ENCODE results near the gene ZFHX3. TPM values are rescaled to one million over a fixed set of nuclear protein-coding genes. Genes with fewer than 3 reads are reported as not detected.

Gene ZFHX3
- total and polyA plus RNA-seq, 2 of the 8 experiments (the other 6 are each of a cell fraction or from before 2014, with no cell fraction given), result 0.08 to 0.99 TPM

GRCh38 chr16:72783716-72784318, 264.1 kb downstream of the ZFHX3 start:
- POLR2A ChIA-PET (ENCODE audit: partially characterized antibody), result no interaction called here
- Histone ChIP-seq H2BK120ac (replicated peaks; ENCODE audit: low read depth, low read length) (no peak overlapping the region), H4K8ac (ENCODE audit: extremely low read depth, insufficient read depth, low read length) (no peak overlapping the region), H3K4me3 (ENCODE audit: extremely low read depth in 1 of 4, insufficient read depth in 2 of 4, low read depth in 3 of 4, low read length in 4 of 4) (no peak overlapping the region), H2AK5ac (ENCODE audit: low read depth, low read length) (no peak overlapping the region), H3K9ac (replicated peaks in 1 of 4; ENCODE audit: extremely low read depth in 1 of 4, low read depth in 3 of 4, low read length in 3 of 4) (no peak overlapping the region), H3K4me2 (ENCODE audit: insufficient read depth in 1 of 2, low read depth in 2 of 2, low read length in 2 of 2) (no peak overlapping the region), H3K79me1 (ENCODE audit: low read depth, low read length) (no peaks in the 10 kb centered on the region), H3K23ac (ENCODE audit: insufficient read length) (no peak overlapping the region), H3K23me2 (ENCODE audit: low read depth, low read length) (peaks cover 5% of the 10 kb centered on the region; the same call in 1 of the 2 replicates), H3K18ac (ENCODE audit: extremely low read depth, low read length) (no peak overlapping the region), H2AFZ (ENCODE audit: low read length) (no peak overlapping the region), H4K5ac (ENCODE audit: insufficient read length, low read depth, low read length) (no peak overlapping the region), H2BK20ac (ENCODE audit: low read length) (no peak overlapping the region), H3K9me3 (ENCODE audit: insufficient read depth in 2 of 2, low read depth in 1 of 2, low read length in 1 of 2) (no peaks in the 10 kb centered on the region), H3K4ac (replicated peaks; ENCODE audit: insufficient read length, low read depth, low read length) (no peak overlapping the region), H2BK5ac (ENCODE audit: low read depth, low read length) (no peak overlapping the region), H2BK15ac (ENCODE audit: low read length) (no peak overlapping the region), H3K27me3 (replicated peaks in 1 of 4; ENCODE audit: control insufficient read depth in 3 of 4, extremely low read depth in 1 of 4, insufficient read depth in 3 of 4, low read length in 3 of 4) (peaks cover 0 to 11% (median 5%) of the 10 kb centered on the region in 4 experiments; a peak in 5 of 7 replicates), H3K4me1 (replicated peaks in 1 of 4; ENCODE audit: control insufficient read depth in 3 of 4, insufficient read depth in 4 of 4, low read length in 3 of 4) (peaks cover 0 to 5% (median 4%) of the 10 kb centered on the region in 4 experiments; a peak in 4 of 7 replicates), H3K27ac (ENCODE audit: low read depth, low read length) (no peak overlapping the region), H2BK12ac (ENCODE audit: low read depth, low read length) (no peak overlapping the region), H3K14ac (ENCODE audit: insufficient read length) (no peak overlapping the region), H3K79me2 (ENCODE audit: control insufficient read depth in 1 of 2, insufficient read depth in 2 of 2, low read length in 2 of 2) (no peaks in the 10 kb centered on the region), H4K91ac (replicated peaks; ENCODE audit: insufficient read length, low read length) (no peak overlapping the region), H3K56ac (replicated peaks; ENCODE audit: insufficient read length, low read depth, low read length) (no peak overlapping the region), H3K36me3 (ENCODE audit: control insufficient read depth in 2 of 4, insufficient read depth in 4 of 4, low read length in 3 of 4) (no peaks in the 10 kb centered on the region; a peak in 1 of 8 replicates), H4K20me1 (replicated peaks in 1 of 2; ENCODE audit: control insufficient read depth in 1 of 2, insufficient read depth in 2 of 2, low read length in 2 of 2) (no peaks in the 10 kb centered on the region)
- CTCF ChIA-PET (ENCODE audit: partially characterized antibody), result interaction anchor here (0.7 to 1.7 kb wide), 4 partner anchors 11 to 1566 kb away, joined by 3 to 5 read pairs (median 3); no protein-coding TSS in a partner anchor
- 75% methylated on average over 4 of the region's 4 CpGs; no CpG with 5 or more reads in 1 of the 2 experiments for WGBS, 2 experiments (ENCODE audit: extremely low coverage in 1 of 2, insufficient coverage in 1 of 2, insufficient read length in 1 of 2, insufficient replicate concordance in 2 of 2, low coverage in 1 of 2, low lambda C conversion rate in 2 of 2, missing lambda C conversion rate in 1 of 2)
- no peak for DNase-seq (ENCODE audit: low read depth in 1 of 2, low spot score in 2 of 2)
- no peak for FAIRE-seq
- TF ChIP-seq BCL11A (IDR thresholded peaks at IDR 0.05; ENCODE audit: low read depth in 2 of 2, low read length in 2 of 2) (no peak), FOSL1 (IDR thresholded peaks at IDR 0.05; ENCODE audit: insufficient read depth, low read depth, low read length) (no peak)
